T-helper 2 cell (primary cell): ENCODE measurements around the gene C11orf98.
"Not testable (repeated sequence)": the region's sequence is repeated elsewhere in the genome, so short reads cannot be mapped to it uniquely, and the experiment has no call there.

Experiments used
- DNase-seq, 5 experiments: peaks; one replicate each; pipeline versions ENCODE4 v3.0.0 to v3.0.0-alpha.2; 2012 to 2022

The C11orf98 gene

GRCh38 chr11:62650283-62650682 is 14.7 kb downstream of the C11orf98 start:
- not testable (repeated sequence) for DNase-seq

- DNase-seq: no peak
Observed at GRCh38 chr11:62649486-62649885, 15.5 kb downstream of the C11orf98 start.

DNA sequence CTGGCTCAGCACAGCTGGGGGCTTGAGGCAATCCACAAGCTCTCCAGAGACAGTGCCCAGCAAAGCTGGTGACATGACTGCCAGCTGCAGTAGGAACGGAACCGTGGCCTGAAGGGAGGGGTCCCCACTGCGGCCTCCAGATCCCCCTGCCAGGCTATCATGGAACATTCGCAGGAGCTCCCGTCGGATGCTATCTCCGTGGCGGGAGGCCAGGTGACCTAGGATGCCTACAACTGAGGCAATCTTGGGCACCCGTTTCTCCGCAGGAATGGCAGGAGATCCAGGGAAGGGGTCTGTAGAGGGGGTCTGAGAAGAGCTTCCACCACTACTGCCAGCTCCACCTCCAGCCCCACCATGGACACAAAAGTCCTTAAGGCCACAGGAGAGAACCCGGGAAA is 16.0 kb downstream of the C11orf98 start:
- no peak for DNase-seq

GRCh38 chr11:62648185-62648966 is 16.6 kb downstream of the C11orf98 start:
- no peak for DNase-seq

GRCh38 chr11:62647609-62648005 is 17.4 kb downstream of the C11orf98 start:
- no peak for DNase-seq

DNA sequence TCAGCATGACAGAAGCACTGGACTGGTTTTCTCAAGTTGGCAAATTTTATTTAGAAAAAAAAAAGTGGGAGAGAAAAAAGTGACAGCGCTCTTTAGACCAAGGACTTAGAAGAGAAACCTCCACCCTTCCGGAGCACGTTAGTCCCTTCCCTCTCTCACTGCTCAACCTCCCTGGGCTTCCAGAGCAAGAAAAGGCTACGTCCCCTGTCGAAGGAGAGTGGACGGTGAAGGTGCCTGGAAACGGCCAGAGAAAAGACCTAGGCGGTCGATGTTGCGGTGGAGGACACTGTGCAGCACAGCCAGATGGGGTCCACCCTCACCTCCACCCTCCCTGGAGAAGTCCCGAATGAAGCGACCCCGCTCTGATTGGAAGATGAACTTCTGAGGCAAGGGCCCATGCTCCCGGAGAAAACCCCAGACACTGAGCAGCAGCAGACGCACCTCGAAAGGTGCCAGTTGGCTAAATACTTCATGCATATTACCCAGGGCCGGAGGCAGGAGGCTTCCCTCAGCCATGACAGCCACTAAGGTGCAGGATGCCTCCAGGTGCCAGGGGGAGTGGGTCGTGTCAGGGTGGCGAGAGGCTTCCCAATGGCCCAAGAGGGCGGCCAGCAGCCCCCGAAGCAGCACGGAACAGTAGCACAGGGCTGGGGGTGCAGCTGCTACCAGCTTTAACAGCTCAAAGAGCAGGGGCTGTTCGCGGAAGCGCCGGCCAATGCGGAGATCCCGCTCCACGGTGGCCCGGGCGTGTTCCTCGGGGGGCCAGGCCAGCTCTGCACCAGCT is 18.0 kb downstream of the C11orf98 start:
- DNase-seq: no peak

GRCh38 chr11:62645946-62646824 is 18.8 kb downstream of the C11orf98 start, which contains the start of gene GANAB:
Gene GANAB (minus strand): TSS chr11:62646613. CDS start chr11:62646599, 14 bp downstream.
- DNase-seq: peak; percentile 94 to 99 (median 98)

- DNase-seq: peak in 1 of 5 experiments; percentile 22
Observed at GRCh38 chr11:62645671-62645945, 19.4 kb downstream of the C11orf98 start.

DNA sequence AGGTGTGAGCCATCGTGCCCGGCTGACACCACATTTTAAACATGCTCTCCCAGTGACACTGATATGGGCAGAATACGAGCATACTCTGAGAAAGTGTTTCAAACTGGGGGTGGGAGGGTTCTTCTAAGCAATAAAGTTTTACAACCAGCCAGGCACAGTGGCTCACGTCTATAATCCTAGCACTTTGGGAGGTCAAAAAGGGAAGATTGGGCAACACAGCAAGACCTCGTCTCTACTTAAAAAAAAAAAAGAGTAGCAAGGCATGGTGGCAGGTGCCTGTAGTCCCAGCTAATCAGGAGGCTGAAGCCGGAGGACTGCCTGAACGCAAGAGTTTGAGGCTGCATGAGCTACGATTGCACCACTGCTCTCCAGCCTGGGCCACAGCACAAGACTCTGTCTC is 20.8 kb downstream of the C11orf98 start:
- DNase-seq: no peak

GRCh38 chr11:62632492-62632891 is 32.5 kb downstream of the C11orf98 start:
- no peak for DNase-seq

- peak in 1 of 5 experiments; percentile 20 for DNase-seq
Observed at GRCh38 chr11:62627713-62628112, 37.3 kb downstream of the C11orf98 start.

GRCh38 chr11:62622476-62623089 is 42.4 kb downstream of the C11orf98 start:
- DNase-seq: no peak

DNA sequence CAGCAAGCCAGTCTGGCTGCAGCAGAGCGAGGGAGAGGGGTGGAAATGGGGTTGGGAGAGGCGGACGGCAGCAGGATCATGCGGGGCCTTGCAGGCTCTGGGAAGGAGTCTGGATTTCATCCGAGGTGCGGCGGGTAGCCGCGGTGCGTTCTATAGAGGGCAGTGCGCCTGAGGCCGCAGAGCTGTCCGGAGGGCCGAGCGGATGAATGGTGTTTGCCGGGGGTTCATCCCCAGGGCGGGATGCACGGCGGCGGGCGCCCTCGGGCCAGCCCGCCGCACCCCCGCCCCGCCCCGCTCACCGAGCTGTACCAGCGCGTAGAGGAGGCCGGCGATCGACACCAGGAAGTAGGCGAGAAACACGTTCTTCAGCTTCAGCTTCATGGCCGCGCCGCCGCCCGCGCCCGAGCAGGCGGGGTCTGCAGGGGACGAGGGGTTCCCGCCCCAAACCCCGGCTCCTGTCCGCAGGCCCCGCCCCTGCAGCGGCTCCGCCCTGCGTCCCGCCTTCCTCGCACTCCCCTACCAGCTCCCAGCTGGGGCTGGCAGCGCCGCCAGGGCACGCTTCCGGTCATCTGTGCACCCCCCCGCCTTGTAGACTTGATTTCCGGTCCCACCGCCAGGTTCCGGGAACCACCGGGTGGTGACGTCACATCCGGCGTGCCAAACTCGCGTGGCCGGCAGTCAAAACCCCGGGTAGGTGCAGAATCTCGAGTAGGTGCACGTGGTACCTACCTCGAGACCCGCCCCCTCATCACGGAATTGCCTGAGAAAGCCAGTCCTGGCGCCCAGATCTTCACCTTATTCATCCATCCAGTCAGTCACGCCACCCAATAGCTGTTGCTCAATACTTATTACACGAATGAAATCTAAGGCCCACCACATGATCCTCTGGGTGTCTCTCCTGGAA is 43.2 kb downstream of the C11orf98 start, which contains the start of gene B3GAT3:
Gene B3GAT3, minus strand, starts transcription at position 420 of the 904 bp plus-strand sequence. Its CDS starts 39 bp downstream, at position 381.
- DNase-seq: peak; percentile 89 to 98 (median 97)

GRCh38 chr11:62621027-62621566 is 43.9 kb downstream of the C11orf98 start:
- no peak for DNase-seq

- DNase-seq: not testable (repeated sequence)
Observed at GRCh38 chr11:62616957-62617356, 48.1 kb downstream of the C11orf98 start.

- DNase-seq: no peak
Observed at GRCh38 chr11:62615521-62615920, 49.5 kb downstream of the C11orf98 start.

DNA sequence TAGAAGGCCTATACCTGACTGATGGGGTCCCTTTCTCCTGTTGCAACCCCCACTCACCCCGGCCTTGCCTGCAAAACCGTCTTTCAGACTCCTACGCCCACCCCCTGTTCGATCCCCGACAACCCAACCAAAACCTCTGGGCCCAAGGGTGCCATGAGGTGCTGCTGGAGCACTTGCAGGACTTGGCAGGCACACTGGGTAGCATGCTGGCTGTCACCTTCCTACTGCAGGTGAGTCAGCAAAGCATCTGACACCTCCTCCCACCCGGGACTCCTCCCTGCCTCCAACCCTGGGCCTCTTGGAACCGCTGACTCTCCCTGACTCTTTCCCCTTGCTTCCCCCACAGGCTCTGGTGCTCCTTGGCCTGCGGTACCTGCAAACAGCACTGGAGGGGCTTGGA is 50.7 kb downstream of the C11orf98 start:
- DNase-seq: no peak

DNA sequence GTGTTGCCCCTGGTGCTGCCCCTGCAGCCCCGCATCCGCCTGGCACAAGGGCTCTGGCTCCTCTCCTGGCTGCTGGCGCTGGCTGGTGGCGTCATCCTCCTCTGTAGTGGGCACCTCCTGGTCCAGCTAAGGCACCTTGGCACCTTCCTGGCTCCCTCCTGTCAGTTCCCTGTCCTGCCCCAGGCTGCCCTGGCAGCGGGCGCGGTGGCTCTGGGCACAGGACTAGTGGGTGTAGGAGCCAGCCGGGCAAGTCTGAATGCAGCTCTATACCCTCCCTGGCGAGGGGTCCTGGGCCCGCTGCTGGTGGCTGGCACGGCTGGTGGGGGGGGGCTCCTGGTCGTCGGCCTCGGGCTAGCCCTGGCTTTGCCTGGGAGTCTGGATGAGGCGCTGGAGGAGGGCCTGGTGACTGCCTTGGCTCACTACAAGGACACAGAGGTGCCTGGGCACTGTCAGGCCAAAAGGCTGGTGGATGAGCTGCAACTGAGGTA is 51.7 kb downstream of the C11orf98 start:
- no peak for DNase-seq
